ENCODE results near the gene DEK.
"Not testable (repeated sequence)": the region's sequence is repeated elsewhere in the genome, so short reads cannot be mapped to it uniquely, and the experiment has no call there.

Gene DEK

DNA sequence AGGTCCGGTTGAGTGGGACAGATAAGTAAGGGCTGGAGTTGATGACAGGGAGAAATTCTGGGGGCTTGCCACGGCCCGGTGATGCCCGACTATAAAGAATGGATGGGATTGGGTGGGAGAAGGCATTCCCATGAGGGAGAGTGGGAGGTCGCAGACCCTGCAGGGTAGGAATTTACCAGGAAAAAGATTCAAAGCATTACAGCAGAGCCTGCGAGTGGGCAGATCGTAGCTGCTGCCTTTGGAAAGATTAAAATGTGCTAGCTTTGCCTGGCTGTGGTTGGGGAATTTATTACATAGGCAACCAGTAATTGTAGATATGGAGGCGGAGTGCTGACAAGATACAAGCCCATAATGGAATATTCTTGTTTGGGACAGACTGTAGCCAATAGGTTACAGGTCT, 59.6 kb downstream of the DEK start:
- DNase-seq (ENCODE audit: low read depth): no peak

- DNase-seq (ENCODE audit: low read depth): no peak
Observed at GRCh38 chr6:18203786-18204185, 60.5 kb downstream of the DEK start.

DNA sequence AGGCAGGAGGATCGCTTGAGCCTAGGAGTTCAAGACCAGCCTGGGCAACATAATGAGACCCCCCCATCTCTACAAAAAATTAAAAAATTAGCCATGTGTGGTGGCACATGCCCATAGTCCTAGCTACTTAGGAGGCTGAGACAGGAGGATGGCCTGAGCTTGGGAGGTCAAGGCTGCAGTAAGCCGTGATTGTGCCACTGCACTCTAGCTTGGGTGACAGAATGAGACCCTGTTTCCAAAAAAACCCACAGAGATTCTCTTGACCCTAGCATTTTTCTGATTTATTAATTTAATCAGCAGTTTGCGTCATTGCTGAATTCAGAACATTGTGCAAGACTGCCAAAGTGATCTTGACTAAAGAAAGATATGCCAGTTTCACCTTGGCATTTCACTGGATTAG, 72.3 kb downstream of the DEK start:
- no peak for DNase-seq (ENCODE audit: low read depth)

GRCh38 chr6:18189196-18189595, 75.1 kb downstream of the DEK start:
- no peak for DNase-seq (ENCODE audit: low read depth)

DNA sequence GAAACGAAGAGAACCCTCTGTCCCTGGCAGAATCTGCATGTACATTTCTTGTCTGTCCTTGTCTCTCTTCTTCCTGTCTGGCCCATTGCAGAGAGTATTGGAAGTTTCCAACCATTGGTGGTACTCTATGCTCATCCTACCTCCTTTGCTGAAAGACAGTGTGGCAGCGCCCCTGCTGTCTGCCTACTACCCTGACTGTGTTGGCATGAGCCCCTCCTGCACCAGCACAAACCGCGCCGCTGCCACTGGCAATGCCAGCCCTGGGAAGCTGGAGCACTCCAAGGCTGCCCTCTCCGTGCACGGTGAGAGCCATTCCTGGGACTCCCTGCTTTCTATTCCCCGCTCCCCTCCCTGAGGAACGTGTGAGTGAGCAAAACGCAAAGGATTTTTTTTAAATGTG, 76.6 kb downstream of the DEK start:
- no peak for DNase-seq (ENCODE audit: low read depth)

DNA sequence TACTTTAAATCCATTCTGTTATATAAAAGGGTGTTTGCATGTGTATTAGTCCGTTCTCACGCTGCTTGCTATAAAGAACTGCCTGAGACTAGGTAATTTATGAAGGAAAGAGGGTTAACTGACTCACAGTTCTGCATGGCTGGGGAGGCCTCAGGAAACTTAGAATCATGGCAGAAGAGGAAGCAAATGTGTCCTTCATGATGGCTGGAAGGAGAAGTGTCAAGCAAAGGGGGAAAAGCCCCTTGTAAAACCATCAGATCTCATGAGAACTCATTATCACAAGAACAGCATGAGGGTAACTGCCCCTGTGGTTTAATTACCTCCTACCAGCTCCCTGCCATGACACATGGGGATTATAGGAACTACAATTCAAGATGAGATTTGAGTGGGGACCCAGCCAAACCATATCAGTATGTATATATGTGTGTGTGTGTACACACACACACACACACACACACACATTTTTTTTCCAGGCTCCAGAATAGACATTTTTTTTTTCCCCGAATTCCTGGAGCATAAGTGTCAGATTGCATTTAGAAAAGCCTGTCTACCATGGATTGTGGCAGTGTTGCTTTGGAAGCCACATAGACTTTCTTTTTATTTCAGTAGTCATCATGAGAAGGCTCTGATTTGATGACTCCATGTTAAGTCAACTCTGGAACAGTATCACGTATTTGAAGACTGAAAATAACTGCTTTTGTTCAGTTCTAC, 77.6 kb downstream of the DEK start:
- no peak for DNase-seq (ENCODE audit: low read depth)

DNA sequence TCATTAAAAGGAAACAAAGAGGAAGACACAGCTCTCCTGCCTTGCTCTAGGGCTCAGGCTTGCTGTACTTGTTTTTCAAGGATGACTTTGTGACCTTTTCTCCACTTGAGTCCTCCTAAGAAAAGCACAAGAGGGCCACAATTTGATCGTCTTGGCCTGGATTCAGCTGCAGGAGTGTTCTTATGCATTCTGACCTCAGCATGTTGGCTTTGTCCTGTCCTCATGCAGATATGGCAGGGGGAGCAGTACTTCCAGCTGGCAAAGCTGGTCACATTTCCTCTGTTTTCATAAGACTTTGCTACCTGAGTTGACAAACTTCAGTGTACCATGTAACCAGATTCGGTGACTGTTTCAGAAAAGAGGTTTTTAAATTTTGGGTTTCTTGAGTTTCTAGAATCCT, 78.3 kb downstream of the DEK start:
- DNase-seq (ENCODE audit: low read depth): no peak

- DNase-seq (ENCODE audit: low read depth): no peak
Observed at GRCh38 chr6:18185624-18186023, 78.7 kb downstream of the DEK start.

- no peak for DNase-seq (ENCODE audit: low read depth)
Observed at GRCh38 chr6:18183766-18184165, 80.6 kb downstream of the DEK start.

DNA sequence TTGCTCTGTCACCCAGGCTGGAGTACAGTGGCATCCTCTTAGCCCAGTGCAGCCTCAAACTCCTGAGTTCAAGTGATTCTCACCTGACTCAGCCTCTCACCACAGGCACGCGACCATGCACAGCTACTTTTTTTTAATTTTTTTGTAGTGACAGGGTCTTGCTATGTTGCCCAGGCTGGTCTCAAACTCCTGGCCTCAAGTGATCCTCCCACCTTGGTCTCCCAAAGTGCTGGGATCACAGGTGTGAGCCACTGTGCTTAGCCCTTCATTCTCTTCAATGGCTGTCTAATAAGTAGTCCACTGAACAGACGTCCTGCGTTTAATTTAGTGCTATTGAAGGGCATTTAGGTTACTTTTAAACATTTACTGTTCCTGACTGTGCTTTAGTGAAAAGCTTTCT, 81.8 kb downstream of the DEK start:
- no peak for DNase-seq (ENCODE audit: low read depth)

- no peak for DNase-seq (ENCODE audit: low read depth)
Observed at GRCh38 chr6:18179770-18180356, 84.5 kb downstream of the DEK start.

- DNase-seq (ENCODE audit: low read depth): no peak
Observed at GRCh38 chr6:18178960-18179615, 85.2 kb downstream of the DEK start.

DNA sequence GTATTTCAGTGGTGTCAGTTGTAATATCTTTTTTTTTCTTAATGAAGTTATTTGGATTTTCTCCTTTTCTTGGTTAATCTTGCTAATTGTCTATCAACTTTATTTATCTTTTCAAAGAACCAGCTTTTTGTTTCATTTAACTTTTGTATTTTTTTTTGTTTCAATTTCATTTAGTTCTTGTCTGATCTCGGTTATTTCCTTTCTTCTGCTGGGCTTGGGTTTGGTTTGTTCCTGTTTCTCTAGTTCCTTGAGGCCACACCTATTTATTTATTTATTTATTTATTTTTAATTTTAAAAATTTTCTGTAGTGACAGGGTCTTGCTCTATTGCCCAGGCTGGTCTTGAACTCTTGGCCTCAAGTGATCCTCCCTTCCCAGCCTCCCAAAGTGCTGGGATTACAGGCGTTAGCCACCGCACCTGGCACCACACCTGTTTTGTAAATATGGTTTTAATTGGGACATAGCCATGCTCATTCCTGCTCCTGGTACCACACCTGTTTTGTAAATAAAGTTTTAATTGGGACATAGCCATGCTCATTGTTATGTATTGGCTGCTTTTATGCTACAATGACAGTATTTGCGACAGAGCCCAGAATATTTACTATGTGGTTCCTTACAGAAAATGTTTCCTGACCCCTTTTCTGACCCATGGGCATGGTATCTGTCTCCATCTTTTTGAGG, 86.9 kb downstream of the DEK start:
- no peak for DNase-seq (ENCODE audit: low read depth)

DNA sequence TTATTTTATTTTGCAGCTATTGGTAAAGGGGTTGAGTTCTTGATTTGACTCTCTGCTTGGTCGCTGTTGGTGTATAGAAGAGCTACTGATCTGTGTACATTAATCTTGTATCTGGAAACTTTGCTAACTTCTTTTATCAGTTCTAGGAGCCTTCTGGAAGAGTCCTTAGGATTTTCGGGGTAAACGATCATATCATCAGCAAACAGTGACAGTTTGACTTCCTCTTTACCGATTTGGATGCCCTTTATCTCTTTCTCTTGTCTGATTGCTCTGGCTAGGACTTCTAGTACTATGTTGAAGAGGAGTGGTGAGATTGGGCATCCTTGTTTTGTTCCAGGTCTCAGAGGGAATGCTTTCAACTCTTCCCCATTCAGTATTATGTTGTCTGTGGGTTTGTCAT, 88.1 kb downstream of the DEK start:
- DNase-seq (ENCODE audit: low read depth): not testable (repeated sequence)
